CD4-positive, alpha-beta T cell treated with Interleukin-4 for 4 hours (primary cell): ENCODE data around the gene TRIM72.
"Not testable (repeated sequence)": the region's sequence is repeated elsewhere in the genome, so short reads cannot be mapped to it uniquely, and the experiment has no call there.

Experiments
- DNase-seq: peaks from one replicate; pipeline ENCODE4 v3.0.0-alpha.2; 2020

The TRIM72 gene

DNA sequence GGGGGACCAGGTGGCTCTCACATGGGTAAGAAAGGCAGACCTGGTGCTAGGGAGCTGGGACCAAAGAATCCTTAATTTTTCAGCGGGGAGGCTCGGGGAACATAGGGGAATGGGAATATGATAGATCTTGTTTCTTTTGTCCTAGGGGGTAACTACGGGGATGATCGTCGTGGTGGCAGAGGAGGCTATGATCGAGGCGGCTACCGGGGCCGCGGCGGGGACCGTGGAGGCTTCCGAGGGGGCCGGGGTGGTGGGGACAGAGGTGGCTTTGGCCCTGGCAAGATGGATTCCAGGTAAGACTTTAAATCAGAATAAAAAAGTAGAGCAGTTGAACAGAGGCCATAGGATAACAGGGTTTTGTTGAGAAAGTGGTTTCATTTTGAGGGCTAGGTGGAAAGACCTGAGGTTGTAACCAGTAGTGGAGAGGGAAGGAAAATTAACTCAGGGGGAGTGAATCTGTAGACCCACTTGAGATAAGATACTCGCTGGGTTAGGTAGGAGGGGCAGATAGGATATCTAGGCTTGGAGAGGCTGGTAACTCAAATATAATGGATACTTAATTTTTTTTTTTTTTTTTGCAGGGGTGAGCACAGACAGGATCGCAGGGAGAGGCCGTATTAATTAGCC, 23.0 kb upstream of the TRIM72 start:
- DNase-seq, result no peak

DNA sequence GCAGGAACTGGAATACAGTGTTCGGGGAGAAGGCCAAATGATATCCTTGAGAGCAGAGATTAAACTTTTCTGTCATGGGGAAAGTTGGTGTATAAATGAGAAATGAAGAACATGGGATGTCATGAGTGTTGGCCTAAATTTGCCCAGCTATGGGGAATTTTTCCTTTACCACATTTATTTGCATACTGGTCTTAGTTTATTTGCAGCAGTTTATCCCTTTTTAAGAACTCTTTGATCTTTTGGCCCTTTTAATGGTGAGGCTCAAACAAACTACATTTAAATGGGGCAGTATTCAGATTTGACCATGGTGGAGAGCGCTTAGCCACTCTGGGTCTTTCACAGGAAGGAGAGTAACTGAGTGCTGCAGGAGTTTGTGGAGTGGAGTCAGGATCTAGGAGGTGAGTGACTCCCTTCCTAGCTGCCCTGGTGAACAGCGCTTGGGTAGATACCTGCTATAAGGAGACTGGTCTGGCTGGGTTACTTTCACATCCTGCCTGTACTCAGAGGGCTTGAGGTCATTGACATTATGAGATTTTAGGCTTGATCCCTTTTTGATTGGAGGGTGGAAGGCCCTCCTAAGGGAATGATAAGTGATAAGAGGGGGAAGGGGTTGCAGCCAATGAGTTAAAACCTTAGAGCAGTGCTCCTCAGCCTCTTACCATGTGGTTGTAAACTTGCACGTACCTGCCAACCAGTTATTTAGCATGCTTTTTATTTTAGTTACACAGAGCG, 22.1 kb upstream of the TRIM72 start:
- no peak for DNase-seq

DNA sequence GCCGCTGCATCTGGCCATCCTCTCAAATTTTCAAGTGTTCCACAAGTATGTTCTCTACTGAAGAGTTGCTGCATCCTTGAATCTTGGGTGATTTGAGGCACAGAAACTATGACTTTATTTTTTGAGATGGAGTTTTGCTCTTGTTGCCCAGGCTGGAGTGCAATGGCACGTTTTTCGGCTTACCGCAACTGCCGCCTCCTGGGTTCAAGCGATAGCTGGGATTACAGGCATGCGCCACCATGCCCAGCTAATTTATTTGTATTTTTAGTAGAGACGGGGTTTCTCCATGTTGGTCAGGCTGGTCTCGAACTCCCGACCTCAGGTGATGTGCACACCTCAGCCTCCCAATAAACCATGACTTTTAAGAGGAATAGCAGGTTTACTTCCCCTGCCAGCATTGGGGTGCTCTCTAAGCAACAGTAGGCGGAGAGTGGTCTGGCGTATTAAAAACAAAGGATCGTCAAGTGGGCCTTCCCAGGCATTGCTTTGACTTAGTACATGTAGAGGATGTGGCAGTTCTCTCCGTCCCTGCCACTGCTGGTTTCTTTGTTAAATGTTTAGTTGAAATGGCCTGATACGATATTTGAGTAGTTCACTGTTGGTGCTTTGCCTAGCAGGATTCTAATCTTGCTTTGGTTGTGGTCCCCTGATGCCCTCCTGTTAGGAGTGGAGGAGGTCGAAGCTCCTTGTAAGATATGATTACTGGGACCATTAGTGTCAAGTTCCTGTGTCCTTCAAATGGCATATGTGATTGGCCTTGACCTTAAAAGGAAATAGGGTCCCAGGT, 20.9 kb upstream of the TRIM72 start:
- no peak for DNase-seq

DNA sequence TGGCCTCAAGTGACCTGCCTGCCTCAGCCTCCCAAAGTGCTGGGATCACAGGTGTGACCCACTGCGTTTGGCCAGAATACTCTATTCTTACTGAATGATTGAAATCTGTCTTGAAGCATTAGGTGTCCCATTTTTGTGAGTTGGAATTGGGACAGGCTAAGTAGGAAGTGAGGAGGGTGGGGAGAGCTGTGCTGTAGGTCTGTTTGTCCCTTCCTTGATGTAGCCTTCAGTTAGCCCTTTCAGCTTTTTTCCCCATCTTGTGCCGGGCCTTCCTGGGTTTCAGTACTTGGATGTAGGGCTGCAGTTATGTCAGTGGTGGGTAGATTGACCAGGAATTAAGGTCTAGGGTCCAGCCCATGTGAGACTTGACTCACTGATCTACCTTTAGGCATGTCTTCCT, 20.0 kb upstream of the TRIM72 start:
- no peak for DNase-seq

GRCh38 chr16:31194898-31195297, 19.0 kb upstream of the TRIM72 start:
- DNase-seq, result no peak

DNA sequence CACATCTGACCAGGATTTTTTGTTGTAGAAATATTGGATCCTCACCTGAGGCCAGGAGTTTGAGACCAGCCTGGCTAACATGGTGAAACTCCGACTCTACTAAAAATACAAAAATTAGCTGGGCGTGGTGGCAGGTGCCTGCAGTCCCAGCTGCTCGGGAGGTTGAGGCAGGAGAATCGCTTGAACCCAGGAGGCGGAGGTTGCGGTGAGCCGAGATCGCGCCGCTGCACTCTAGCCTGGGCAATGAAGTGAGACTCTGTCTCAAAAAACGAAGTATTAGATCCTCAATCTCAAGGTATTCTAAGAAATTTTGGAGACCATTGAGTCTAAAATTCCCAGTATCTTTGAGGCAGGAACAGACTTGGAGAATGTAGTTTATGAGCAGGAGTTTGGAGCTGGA, 18.1 kb upstream of the TRIM72 start:
- DNase-seq, result not testable (repeated sequence)

DNA sequence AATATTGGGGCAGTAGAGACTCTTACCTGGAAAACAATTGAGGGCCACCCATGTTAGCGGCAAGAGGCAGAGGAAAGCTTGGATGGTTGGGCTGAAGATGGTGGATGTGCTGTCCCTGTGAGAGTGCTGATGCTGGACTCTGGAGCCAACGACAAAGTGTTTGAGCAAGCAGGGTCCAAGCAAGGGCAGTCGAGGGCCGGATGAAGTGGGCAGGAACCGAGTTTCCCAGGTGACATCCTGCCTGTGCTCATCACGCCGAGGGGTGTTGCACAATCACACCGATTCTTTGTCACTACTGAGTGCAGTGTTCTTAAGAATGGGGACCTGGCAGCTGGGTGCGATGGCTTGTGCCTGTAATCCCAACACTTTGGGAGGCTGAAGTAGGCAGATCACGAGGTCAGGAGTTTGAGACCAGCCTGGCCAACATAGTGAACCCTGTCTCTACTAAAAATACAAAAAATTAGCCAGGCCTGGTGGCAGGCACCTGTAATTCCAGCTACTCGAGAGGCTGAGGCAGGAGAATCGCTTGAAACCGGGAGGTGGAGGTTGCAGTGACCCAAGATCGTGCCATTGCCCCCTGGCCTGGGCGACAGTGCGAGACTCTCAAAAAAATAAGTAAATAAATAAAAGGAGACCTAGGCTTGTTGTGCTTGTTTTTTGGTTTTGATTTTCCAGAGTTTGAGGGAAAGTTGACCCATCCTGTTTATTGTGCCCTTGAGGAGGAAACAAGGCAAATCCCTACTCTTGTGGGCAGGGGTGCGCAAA, 17.4 kb upstream of the TRIM72 start:
- DNase-seq, result no peak

DNA sequence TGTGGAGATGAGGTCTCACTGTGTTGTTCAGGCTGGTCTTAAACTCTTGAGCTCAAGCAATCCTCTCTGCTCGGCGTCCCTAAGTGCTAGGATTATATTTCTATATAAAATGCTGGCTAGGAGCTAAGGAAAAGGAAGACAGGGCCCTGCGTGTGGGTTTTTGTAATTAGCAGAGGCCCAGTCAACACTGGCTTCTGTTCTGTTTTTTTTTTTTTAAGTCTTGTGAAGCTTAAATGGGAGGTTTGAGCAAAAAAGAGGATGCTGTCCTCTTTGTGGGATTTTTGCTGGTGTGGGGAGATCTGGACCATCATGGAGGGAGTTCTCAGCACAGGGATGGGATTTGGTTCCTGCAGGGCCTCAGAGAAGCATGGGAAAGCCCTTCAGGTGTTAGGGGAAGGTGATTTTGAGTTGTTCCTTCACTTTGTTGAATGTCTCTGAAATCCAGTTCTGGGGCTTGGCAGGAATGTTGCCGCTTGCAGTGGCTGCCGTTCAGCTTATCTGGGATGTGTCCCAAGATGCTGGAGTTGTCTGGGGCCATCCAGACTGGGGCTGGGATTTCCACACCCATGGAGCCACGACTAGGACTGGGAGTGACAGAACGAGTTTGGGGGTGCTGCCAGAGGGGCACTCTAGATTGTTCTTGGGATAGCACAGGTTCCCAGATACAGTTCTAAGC, 15.6 kb upstream of the TRIM72 start:
- DNase-seq, result no peak

DNA sequence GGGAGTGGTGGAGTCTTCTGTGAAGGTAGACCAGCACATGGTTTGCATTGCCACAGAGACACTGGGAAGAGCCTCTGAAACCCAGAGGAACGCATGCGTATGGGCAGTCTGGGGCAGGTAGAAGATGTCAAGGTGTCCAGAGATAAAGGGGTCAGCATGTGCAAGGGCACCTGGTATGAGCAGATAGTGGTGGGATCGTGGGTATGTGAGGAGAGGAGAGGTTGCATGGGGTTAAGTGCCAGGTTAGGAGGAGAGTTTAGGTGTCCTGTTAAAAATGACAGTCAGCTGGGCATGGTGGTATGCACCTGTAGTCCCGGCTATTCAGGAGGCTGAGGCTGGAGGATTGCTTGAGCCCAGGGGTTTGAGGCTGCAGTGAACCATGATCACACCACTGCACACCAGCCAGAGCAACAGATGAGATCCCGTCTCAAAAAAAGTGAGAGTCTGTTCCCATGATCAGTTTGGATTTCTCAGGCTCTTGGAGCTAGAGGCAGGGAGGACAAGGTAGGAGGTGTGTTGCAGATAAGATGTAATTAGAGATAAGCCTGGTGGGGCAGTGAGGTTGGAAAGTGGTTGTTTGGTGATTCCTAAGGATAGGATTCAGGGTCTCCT, 14.4 kb upstream of the TRIM72 start:
- no peak for DNase-seq

DNA sequence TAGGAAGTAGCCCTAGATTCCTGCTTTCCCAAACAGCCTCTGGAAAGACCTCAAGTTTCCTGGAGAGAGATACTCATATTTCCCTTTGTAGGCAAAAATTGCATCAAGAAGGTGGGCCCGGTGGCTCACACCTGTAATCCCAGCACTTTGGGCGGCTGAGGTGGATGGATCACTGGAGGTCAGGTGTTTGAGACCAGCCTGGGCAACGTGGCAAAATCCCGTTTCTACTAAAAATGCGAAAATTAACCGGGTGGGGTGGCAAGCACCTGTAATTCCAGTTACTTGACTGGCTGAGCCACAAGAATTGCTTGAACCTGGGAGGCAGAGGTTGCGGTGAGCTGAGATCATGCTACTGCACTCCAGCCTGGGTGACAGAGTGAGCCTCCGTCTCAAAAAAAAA, 13.8 kb upstream of the TRIM72 start:
- DNase-seq, result not testable (repeated sequence)

- peak; percentile 59 for DNase-seq
Observed at GRCh38 chr16:31200821-31201568, 12.9 kb upstream of the TRIM72 start.

DNA sequence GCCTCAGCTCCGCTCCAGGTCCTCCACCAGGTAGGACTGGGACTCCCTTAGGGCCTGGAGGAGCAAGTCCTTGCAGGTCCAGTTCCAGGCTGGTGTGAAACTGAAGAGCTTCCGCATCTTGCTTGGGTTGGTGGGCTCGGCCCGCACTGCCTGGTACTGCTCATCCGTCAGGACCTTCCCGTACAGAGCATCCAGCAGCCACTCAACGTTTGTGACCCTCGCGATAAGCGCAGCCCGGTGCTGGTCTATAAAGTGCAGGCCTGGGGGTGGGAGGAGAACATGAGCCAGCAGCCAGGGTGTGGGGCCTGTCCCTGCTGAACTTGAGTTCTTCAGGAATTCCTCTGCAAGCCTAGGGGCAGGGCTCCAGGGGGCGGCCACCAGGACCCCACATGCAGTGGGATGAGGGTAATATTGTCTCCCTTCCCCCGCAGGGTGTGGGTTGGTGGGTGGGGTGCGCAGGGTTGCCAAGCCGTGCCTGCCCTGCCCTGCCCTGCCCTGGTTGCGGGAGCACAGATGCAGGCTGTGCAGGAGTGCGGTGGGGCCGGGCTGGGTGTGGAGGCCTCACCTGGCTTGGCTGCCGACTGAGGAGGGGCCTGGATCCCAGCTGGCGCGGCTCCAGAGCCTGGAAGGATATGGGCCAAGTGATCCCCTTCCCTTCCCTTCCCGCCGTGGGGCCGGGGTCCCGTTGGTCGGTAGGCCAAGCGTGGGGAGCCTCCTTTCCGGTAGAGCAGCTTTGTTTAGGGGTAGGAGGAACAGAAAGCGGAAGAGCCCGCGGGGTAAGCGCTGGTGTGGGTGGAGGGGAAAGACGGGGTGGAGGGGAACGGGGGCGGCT, 12.1 kb upstream of the TRIM72 start:
- DNase-seq, result peak; percentile 33

GRCh38 chr16:31202414-31203375, 11.2 kb upstream of the TRIM72 start, which contains the start of gene PYCARD:
TSS of gene PYCARD (minus strand) at chr16:31202760. CDS start at chr16:31202690, 70 bp downstream.
- DNase-seq, result no peak

DNA sequence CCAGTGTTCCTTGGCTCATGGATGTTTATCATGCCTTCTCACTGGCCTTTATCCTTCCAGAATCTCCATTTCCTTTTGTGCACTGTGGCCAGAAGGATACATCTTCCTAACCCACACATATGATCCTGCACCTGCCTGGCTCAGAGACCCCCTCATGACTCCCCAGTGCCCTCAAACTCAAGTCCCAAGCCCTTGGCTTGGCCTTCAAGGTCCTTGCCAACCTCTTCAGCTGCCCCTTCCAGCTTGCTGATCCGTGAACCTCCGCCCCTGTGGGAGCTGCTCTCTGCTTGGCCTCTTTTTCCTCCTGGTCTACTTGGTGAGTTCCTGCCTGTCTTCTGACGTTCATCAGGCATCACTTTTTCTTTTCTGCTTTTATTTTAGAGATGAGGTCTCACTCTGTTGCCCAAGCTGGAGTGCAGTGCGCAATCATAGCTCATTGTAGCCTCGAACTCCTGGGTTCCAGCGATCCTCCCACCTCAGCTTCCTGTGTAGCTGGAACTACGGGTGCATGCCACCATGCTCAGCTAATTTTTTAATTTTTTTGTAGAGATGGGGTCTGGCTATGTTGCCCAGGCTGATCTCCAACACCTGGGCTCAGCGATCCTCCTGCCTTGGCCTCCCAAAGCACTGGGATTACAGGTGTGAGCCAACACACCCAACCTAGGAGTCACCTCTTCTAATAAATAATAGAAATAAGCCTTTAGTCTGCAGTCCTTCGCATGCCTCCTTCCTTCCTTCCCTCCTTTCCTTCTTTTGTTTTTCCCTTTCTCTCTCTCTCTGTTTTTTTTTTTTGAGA, 8.8 kb upstream of the TRIM72 start:
- DNase-seq, result no peak

DNA sequence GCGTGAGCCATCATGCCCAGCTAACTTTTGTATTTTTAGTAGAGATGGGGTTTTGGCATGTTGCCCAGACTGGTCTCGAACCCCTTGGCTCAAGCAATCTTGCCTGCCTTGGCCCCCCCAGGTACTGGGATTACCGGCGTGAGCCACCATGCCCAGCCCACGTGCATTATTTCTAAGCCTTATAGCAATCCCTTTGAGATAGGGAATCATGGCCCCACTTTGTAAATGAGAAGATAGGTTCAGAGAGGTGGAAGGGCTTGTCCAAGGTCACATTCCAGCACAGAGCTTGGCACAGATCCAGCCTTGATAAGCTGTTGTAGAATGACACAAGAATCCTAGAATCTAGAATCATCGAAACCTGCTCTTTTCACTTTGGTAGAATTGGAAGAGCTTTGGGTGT, 7.1 kb upstream of the TRIM72 start:
- DNase-seq, result no peak

DNA sequence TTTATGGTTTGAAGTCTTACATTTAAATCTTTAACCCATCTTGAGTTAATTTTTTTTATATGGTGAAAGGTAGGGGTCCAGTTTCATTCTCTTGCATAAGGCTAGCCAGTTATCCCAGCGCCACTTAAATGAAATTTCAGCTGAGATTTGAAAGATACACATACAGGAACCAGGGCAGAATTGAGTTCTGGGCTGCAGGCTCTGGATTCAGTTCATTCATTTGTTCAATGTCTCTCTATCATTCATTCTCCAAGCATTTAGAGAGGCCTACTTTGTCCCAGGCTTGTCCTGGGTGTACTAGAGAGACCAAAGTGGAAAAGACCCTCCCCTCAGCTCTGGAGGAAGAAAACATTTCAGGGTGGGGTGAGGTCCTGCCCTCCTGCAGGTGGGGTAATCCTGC, 577 bp upstream of the TRIM72 start:
- DNase-seq, result no peak

- DNase-seq, result no peak
Observed at GRCh38 chr16:31214708-31215286, 878 bp downstream of the TRIM72 start.
